Activated CD4-positive, alpha-beta T cell treated with anti-CD3 and anti-CD28 coated beads for 48 hours (primary cell): Measurements from ENCODE around the gene HUNK.
A peak's percentile ranks its signal among the peaks of the same experiment; 100 is the strongest.

Source experiments
- DNase-seq: peaks from one replicate; pipeline ENCODE4 v3.0.0-alpha.2; 2020

HUNK gene

GRCh38 chr21:31967334-31967733 lies 94.5 kb downstream of the HUNK start:
- no peak for DNase-seq

- DNase-seq: no peak
Measured at GRCh38 chr21:31972622-31973021, 99.8 kb downstream of the HUNK start.

GRCh38 chr21:31973402-31973944 lies 100.7 kb downstream of the HUNK start:
- DNase-seq: no peak

GRCh38 chr21:31974454-31974985 lies 101.7 kb downstream of the HUNK start:
- DNase-seq: peak; percentile 18

- DNase-seq: no peak
Measured at GRCh38 chr21:31975491-31975890, 102.7 kb downstream of the HUNK start.

GRCh38 chr21:31977816-31978215 lies 105.0 kb downstream of the HUNK start:
- DNase-seq: no peak

- DNase-seq: no peak
Measured at GRCh38 chr21:31983120-31983519, 110.3 kb downstream of the HUNK start.

GRCh38 chr21:31983554-31983953 lies 110.7 kb downstream of the HUNK start:
- no peak for DNase-seq

GRCh38 chr21:31985398-31985797 lies 112.6 kb downstream of the HUNK start:
- no peak for DNase-seq

- DNase-seq: no peak
Measured at GRCh38 chr21:31986035-31986856, 113.4 kb downstream of the HUNK start.

GRCh38 chr21:31987696-31988095 lies 114.9 kb downstream of the HUNK start:
- no peak for DNase-seq

- DNase-seq: no peak
Measured at GRCh38 chr21:31988492-31989290, 115.9 kb downstream of the HUNK start.

GRCh38 chr21:31991356-31992331 lies 118.8 kb downstream of the HUNK start:
- no peak for DNase-seq

- DNase-seq: no peak
Measured at GRCh38 chr21:31992391-31992790, 119.6 kb downstream of the HUNK start.

- no peak for DNase-seq
Measured at GRCh38 chr21:31993826-31994825, 121.3 kb downstream of the HUNK start.

- DNase-seq: no peak
Measured at GRCh38 chr21:31997191-31997590, 124.4 kb downstream of the HUNK start.

- DNase-seq: no peak
Measured at GRCh38 chr21:31999810-32000468, 127.1 kb downstream of the HUNK start.

- no peak for DNase-seq
Measured at GRCh38 chr21:32001390-32001789, 128.6 kb downstream of the HUNK start.

GRCh38 chr21:32003411-32003810 lies 130.6 kb downstream of the HUNK start:
- no peak for DNase-seq

GRCh38 chr21:32004291-32004690 lies 131.5 kb downstream of the HUNK start:
- no peak for DNase-seq
